Stimulated activated CD8-positive, alpha-beta memory T cell treated with anti-CD3 and anti-CD28 coated beads, Interleukin-7, amount 100 ng/mL, for 4 hours (primary cell): ENCODE results near the gene PBRM1.

Experiments
- DNase-seq, 2 donors: peaks; one replicate each; pipeline ENCODE4 v3.0.0-alpha.2; 2020; ENCODE audit warnings: low read depth in 2 of 2

Gene PBRM1

GRCh38 chr3:52511509-52511908 is 174.2 kb downstream of the PBRM1 start:
- DNase-seq, result no peak

- no peak for DNase-seq
Observed at GRCh38 chr3:52509753-52510328, 175.9 kb downstream of the PBRM1 start.

DNA sequence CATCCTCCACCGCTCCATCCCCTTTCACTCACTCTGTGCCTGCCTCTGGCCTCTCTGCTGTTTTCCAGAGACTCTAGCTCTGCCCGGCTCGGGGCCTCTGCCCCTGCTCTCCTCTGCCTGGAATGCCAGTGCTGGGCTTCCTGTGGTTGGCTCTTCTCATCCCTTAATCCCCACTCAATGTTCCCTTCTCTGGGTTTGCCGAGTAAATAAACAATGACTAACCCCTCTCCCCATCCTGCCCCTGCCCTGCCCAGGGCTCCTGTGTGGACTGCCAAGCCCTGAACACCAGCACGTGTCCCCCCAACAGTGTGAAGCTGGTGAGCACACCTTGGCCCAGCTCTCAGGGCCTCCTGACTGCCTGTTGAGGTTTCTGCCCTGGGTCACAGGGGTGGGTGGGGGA is 178.4 kb downstream of the PBRM1 start:
- no peak for DNase-seq

GRCh38 chr3:52506266-52506966 is 179.3 kb downstream of the PBRM1 start:
- no peak for DNase-seq

DNA sequence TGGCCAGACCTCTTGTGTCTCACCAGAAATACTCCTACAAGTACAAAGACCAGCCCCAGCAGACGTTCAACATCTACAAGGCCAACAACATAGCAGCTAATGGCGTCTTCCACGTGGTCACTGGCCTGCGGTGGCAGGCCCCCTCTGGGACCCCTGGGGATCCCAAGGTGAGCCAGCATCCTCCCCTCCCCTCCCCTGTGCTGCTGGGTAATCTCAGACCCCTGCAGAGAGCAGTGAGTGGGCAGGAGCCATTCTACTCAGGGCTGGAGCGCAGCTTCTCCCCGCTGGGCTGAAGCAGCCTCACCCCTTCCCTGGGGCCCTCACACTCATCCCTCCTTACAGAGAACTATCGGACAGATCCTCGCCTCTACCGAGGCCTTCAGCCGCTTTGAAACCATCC is 180.7 kb downstream of the PBRM1 start:
- DNase-seq, result no peak

DNA sequence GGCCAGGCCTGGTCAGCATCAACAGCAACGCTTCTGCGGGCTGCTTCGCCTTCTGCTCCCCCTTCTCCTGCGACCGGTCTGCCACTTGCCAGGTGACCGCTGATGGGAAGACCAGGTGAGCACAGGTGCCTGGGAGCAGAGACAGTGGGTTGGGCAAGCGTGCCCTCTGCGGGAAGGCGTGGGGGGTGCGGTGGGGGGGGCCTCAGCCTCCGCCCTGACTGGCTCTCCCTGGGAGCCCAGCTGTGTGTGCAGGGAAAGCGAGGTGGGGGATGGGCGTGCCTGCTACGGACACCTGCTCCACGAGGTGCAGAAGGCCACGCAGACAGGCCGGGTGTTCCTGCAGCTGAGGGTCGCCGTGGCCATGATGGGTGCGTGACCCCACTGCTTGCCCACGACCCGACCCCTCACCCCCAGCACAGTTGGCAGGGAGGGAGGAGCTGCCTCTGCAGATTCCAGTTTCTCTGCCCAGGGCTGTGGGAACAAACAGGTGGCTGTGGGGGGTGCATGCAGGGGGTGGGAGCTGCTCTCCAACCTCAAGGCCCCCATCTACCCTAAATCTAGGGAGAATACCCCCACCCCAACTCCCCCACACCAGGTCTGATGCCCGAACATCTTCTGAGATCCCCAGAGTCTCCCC is 181.8 kb downstream of the PBRM1 start:
- DNase-seq, result no peak

GRCh38 chr3:52502808-52503350 is 182.8 kb downstream of the PBRM1 start:
- DNase-seq, result no peak

GRCh38 chr3:52502001-52502400 is 183.7 kb downstream of the PBRM1 start:
- DNase-seq, result no peak

- no peak for DNase-seq
Observed at GRCh38 chr3:52501046-52501445, 184.7 kb downstream of the PBRM1 start.

DNA sequence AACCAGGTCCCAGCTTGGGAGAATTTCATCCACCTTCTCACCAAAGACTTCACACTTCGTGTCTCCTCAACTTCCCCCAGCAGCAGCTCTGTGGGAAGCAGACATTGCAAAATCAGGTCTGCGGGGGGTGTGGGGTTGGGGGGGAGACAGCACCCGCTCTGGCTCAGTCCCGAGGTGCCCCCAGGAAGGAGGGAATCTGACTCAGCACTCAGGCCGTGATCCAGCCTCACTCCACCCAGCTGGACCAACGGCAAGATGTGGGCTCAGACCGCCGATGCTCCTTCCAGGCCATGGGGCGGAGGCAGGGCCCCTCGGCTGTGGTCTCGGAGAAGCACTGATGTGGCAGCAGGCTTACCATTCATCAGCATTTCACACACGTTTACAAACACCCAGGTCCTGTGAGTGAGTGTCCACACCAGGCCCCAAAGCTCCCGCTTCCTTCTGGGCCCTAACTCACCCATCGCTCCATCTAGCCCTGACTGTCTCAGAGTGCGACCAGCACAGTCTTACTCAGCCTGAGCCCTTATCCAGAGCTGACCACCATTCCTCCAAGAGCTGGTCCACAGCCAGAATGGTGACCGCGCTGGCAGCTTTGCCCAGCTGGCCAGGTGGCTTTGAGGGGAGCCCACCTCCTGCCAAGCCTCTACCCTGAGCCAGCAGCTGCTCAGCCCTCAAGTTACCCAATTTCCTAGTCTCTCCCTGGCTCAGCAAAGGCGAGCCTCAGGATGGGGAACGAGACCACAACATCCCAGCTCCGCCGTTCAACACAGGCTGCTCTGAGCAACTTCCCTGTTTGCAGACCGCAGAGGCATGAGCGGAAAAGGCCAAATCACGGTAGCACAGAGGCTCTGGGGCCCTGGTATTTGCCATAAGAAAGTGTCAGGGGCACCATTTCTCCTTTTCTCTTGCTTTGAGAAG is 187.3 kb downstream of the PBRM1 start:
- DNase-seq, result no peak

DNA sequence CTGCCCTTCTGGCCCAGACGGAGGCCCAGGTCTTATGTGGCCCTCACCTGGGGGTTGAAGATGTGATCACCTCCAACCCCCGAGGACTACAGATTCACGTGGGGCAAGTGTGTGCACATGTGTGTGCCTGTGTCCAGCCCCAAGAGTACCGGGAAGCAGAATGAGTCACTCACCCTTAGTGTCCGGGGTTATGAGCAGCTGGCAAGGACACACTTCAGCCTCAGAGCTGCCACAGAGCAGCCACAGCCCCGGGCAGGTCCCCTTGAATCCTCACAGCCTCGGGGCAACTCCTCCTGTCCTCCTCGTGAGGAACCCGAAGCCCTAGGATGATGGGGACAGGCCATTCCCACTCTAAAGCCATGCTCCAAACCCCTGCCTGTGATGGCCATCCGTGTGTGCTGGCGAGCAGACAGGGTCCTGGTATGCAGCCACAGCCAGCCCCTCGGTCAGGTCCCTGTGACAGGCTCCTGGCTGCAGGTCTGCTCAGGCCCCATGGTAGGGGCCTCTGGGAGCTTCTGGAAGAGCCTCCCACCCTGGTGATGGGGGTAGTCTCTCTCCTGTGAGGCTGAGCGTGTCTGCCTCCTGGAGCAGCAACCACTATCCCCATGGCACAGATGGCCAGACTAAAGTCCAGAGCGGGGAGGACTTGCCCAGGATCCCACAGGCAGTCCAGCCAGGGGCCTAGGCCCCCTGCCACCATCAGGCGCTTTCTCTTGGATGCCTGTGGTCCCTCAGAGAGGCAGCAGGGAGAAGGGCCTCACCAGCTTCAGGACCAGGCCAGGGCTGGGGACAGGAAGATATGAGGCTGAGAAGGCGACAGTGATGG is 189.7 kb downstream of the PBRM1 start:
- DNase-seq, result no peak
